GM19351 (cell line): Measurements from ENCODE around the gene NOD2.

Experiments used
- ATAC-seq: cut with Tn5 transposase; IDR thresholded peaks from one replicate; pipeline ENCODE4 v1.9.1; 2021; ENCODE audit warnings: mild to moderate bottlenecking, moderate library complexity; ENCODE audit not compliant: unreplicated experiment

Gene NOD2

GRCh38 chr16:50690177-50690576 is 3.2 kb upstream of the NOD2 start:
- peak; percentile 52 for ATAC-seq

- no peak for ATAC-seq
Observed at GRCh38 chr16:50692644-50692998, 785 bp upstream of the NOD2 start.

GRCh38 chr16:50694206-50694605 is 800 bp downstream of the NOD2 start:
- no peak for ATAC-seq

- no peak for ATAC-seq
Observed at GRCh38 chr16:50695017-50696000, 1.9 kb downstream of the NOD2 start.

GRCh38 chr16:50696126-50696525 is 2.7 kb downstream of the NOD2 start:
- ATAC-seq = no peak

- ATAC-seq = peak; percentile 68
Observed at GRCh38 chr16:50696575-50697420, 3.4 kb downstream of the NOD2 start.

GRCh38 chr16:50697421-50697715 is 4.0 kb downstream of the NOD2 start:
- ATAC-seq = no peak

GRCh38 chr16:50697881-50698767 is 4.7 kb downstream of the NOD2 start:
- ATAC-seq = peak; percentile 51

GRCh38 chr16:50699326-50700159 is 6.1 kb downstream of the NOD2 start:
- no peak for ATAC-seq

GRCh38 chr16:50702725-50703124 is 9.3 kb downstream of the NOD2 start:
- no peak for ATAC-seq

GRCh38 chr16:50704245-50704644 is 10.8 kb downstream of the NOD2 start:
- ATAC-seq = no peak

GRCh38 chr16:50705436-50706110 is 12.2 kb downstream of the NOD2 start:
- no peak for ATAC-seq

- no peak for ATAC-seq
Observed at GRCh38 chr16:50706250-50706649, 12.8 kb downstream of the NOD2 start.

- ATAC-seq = no peak
Observed at GRCh38 chr16:50708373-50709060, 15.1 kb downstream of the NOD2 start.

- peak; percentile 53 for ATAC-seq
Observed at GRCh38 chr16:50709061-50709684, 15.8 kb downstream of the NOD2 start.

- ATAC-seq = no peak
Observed at GRCh38 chr16:50709980-50710379, 16.6 kb downstream of the NOD2 start.

GRCh38 chr16:50711040-50711439 is 17.6 kb downstream of the NOD2 start:
- ATAC-seq = no peak

- no peak for ATAC-seq
Observed at GRCh38 chr16:50711862-50712559, 18.6 kb downstream of the NOD2 start.
